HG02870 (cell line): ENCODE results near the gene CSNK2A2.

Source experiments
- ATAC-seq: cut with Tn5 transposase; IDR thresholded peaks from one replicate; pipeline ENCODE4 v1.9.1; 2021; ENCODE audit warnings: mild to moderate bottlenecking, moderate library complexity; ENCODE audit not compliant: unreplicated experiment

Gene CSNK2A2

GRCh38 chr16:58114827-58115825, 82.8 kb downstream of the CSNK2A2 start:
- no peak for ATAC-seq

DNA sequence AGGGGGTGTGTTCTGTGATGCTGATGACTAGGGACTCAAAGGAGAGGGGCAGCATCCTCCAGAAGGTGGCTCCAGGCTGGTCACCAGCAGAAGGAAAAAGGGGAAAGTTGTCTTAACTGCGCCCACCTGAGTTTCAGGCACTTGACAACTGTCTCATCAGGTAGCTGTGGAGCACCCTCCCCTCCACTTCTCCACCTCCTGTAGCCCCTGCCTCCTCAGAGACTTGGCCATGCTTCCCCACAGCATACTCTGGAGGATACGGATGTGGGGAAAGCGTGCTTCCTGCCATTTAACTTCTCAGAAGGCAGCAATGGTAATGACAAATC, 86.6 kb downstream of the CSNK2A2 start:
- ATAC-seq = no peak

DNA sequence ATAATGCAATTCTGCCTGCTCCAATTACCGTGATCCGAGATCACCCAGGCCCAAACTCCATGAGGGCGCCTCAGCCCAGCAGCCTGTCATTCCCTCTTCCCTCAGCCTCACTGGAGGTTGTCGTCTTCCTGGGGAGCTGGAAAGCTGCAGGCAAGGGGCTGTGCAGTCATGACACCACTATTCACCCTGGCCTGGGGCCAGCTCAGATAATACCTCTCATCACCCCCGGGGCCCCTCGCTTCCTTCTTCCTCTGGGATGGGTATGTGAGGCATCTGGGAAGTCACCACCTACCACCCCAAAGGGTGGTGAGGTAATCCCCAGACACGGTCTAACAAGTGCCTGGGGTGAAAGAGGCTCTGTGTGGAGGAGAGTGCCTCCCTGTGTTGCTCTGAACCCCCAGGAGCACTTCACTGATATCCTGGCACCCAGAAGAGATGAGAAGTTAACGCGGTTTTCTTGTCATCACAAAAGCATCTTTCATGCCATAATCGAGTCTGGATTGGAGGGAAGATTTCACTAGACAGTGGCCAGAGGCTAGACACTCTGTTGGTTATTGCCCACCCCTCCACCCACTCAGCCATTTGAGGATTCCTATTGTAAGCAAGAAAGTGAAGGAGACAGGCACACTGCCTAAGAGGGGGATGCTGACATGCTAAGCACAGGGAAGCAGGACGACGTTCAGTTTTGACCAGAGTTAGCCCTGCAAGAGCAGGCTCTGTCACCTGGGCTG, 87.2 kb downstream of the CSNK2A2 start:
- no peak for ATAC-seq

DNA sequence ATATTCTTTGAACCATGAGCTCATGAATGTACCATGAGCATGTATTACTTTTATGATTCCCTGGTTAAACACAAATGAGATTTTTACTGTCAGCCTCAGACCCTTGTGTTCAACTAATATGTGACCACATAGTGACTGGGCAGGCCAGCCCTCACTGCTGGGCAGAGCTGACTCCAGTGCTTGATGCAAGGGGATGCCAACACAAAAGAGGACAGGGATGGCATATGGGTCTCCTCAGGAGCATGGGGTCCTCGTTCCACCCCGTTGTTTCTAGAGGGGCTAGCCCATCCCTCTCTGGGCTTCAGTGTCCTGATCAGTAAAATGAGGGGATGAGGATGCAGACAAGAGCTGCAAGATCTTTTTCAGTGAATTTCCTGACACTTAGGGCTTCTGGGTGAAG, 88.0 kb downstream of the CSNK2A2 start:
- ATAC-seq = no peak

GRCh38 chr16:58109330-58109729, 88.6 kb downstream of the CSNK2A2 start:
- ATAC-seq = no peak
